Erythroblast (primary cell): Measurements from ENCODE around the gene IL1RL1.

ENCODE experiments used
- GATA1 ChIP-seq: IDR thresholded peaks from 2 replicates; pipeline ENCODE4 v1.6.1; 2011; ENCODE audit warnings: low read depth, mild to moderate bottlenecking, control low read depth, low read length, moderate library complexity
- POLR2A ChIP-seq: IDR thresholded peaks from 2 replicates; pipeline ENCODE4 v1.6.1; 2011; ENCODE audit warnings: mild to moderate bottlenecking, low read length

DNA sequence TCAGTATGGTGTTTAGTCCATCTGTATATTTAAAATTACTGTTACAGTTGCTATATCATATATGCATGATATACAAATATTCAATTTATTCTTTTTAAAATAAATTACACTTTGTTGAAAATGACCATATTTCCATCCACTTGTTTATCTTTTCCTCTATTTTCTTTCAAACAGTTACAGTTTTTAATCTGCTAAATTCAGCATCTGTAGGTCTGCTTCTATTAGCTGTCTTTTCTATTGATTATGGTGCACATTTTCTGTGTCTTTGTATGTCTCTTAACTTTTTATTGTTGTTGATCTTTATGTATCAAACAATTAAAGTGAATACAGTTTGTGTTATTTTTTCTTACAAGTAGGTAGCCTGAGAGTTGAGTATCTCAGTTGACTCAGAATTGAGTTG is 72.4 kb downstream of the IL1RL1 start:
- no peak for TF ChIP-seq POLR2A
- no peak for TF ChIP-seq GATA1
